Stimulated activated CD8-positive, alpha-beta memory T cell treated with anti-CD3 and anti-CD28 coated beads, Interleukin-7, amount 100 ng/mL, for 1 hour (primary cell): ENCODE measurements around the gene ZNF423.

Experiments used
- DNase-seq, 2 donors: peaks; one replicate each; pipeline ENCODE4 v3.0.0-alpha.2; 2020; ENCODE audit warnings: low read depth in 2 of 2

ZNF423 gene

GRCh38 chr16:49439050-49439449, 416.9 kb downstream of the ZNF423 start:
- DNase-seq, result no peak
